Caki2 (cell line): ENCODE measurements around the gene ITGAD. TPM values are rescaled to one million over a fixed set of nuclear protein-coding genes. Genes with fewer than 3 reads are reported as not detected.

ENCODE experiments used
- total RNA-seq: library from RNA; depleted of rRNA; stranded (reverse); fragments of >200 nt; shearing (Covaris generic); gene quantifications from 2 replicates; pipeline ENCODE4 v1.2.3, GENCODE V29; 2014; ENCODE audit warnings: low replicate concordance; rRNA removed

Gene ITGAD
- total RNA-seq, 1 experiment from 2014 or later: not detected

Other genes with a start within 250 kb of the ITGAD start
- 0.17 and 10.6 TPM in 2 replicates for gene PRSS36, start 243.3 kb upstream of the ITGAD start, total RNA-seq
- 15.3 and 34.6 TPM in 2 replicates for gene FUS, start 213.2 kb upstream of the ITGAD start, total RNA-seq
- 198 and 228 TPM in 2 replicates for gene PYCARD, start 190.6 kb upstream of the ITGAD start, total RNA-seq
- gene TRIM72, start 179.2 kb upstream of the ITGAD start, total RNA-seq: not detected in 2 replicates
- not detected in 2 replicates for gene PYDC1, start 176.2 kb upstream of the ITGAD start, total RNA-seq
- gene ITGAM, start 133.4 kb upstream of the ITGAD start, total RNA-seq: 2.0 and 3.6 TPM in 2 replicates
- 9.7 and 18.6 TPM in 2 replicates for gene ITGAX, start 38.2 kb upstream of the ITGAD start, total RNA-seq
- gene COX6A2, start 35.0 kb downstream of the ITGAD start, total RNA-seq: not detected in 2 replicates
- 0.47 and 1.4 TPM in 2 replicates for gene ZNF843, start 49.5 kb downstream of the ITGAD start, total RNA-seq
- gene ARMC5, start 66.2 kb downstream of the ITGAD start, total RNA-seq: 19.3 and 22.5 TPM in 2 replicates
- 12.5 and 20.3 TPM in 2 replicates for gene TGFB1I1, start 78.8 kb downstream of the ITGAD start, total RNA-seq
- not detected in 2 replicates for gene SLC5A2, start 89.8 kb downstream of the ITGAD start, total RNA-seq
- 67.2 and 69.2 TPM in 2 replicates for gene RUSF1, start 115.1 kb downstream of the ITGAD start, total RNA-seq
- not detected in 2 replicates for gene AHSP, start 134.6 kb downstream of the ITGAD start, total RNA-seq